Stimulated activated CD8-positive, alpha-beta memory T cell treated with anti-CD3 and anti-CD28 coated beads, Interleukin-15, amount 100 ng/mL, for 24 hours (primary cell): ENCODE data around the gene PHF21B.
"Not testable (repeated sequence)": the region's sequence is repeated elsewhere in the genome, so short reads cannot be mapped to it uniquely, and the experiment has no call there.

ENCODE experiments used
- DNase-seq: peaks from one replicate; pipeline ENCODE4 v3.0.0-alpha.2; 2020; ENCODE audit warnings: low read depth

The PHF21B gene

DNA sequence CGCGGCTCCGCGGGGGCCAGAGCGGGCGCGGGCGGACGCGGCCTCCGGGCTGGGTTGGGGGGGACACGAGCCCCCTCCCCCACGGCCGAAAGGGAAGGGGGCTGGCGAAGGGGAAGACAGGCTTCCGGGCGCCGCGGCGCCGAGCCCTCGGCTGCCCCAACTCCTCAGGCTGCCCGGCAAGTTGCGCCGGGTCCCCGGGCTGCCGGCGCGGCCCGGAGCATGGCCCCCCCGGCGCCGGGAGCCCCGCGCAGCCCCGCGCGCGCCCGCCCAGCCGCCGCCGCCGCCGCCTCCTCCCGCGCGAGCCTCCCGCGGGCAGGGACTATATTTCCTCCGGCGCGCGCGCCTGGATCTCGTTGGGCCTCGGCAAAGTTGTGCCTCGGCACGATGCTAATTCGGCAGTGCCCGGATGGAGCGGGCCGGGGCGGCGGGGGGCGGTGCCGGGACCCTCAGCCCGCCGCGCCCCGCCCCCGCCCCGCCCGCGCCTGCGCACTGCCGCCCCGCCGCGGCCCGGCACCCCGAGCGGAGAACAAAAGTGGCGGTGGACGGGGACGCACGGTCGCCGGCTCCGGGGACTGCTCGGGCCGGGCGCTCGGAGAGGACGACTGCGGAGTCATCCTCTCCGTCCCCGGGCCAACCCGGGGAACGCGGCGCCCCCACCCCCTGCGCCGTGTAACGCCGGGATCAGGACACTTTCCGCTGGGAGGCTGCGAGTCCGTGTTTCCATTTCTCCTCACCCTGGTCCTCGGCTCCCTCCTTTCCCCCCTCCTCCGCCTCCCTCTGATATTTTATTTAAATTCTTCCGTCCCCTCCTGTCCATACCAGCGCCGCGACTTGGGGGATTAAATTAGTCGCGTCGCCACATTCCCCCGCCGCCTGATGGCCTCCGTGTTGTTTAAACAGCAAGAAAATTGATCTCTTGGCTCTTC lies at the start of gene PHF21B:
Gene PHF21B (minus strand): TSS at position 400 of the 926 bp plus-strand sequence. CDS start 456 bp downstream, outside the sequence.
- DNase-seq: peak; percentile 21

- DNase-seq: no peak
These were observed 49.5 kb upstream of the PHF21B start for GRCh38 chr22:45059296-45059695.

DNA sequence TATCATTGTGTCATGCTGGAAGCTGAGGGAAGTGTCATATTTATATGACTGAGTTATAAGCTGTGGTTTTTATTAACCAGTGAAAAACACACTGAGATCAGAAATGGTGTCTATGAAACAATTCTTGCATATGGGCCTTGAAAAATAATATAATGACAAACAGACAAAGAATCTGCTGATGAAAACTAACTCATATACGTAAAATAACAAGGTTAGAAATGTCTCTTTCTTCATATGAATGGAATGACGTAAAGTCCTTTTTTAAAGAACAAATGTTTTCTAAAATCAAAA lies 48.8 kb upstream of the PHF21B start:
- DNase-seq: no peak

- no peak for DNase-seq
These were observed 46.1 kb upstream of the PHF21B start for GRCh38 chr22:45055936-45056335.

- no peak for DNase-seq
These were observed 43.8 kb upstream of the PHF21B start for GRCh38 chr22:45053571-45053970.

- DNase-seq: no peak
These were observed 43.3 kb upstream of the PHF21B start for GRCh38 chr22:45053094-45053493.

DNA sequence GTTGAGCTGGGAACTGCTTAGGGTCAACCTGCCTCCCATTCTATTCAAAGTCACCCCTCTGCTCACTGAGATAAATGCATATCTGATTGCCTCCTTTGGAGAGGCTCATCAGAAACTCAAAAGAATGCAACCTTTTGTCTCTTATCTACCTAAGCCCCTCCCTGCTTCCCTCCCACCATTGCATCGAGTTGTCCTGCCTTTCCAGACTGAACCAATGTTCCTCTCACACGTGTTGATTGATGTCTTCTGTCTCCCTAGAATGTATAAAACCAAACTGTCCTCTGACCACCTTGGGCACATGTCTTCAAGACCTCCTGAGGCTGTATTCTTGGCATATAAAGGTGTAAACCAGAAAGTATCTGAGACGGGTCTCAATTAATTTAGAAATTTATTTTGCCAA lies 42.9 kb upstream of the PHF21B start:
- not testable (repeated sequence) for DNase-seq

DNA sequence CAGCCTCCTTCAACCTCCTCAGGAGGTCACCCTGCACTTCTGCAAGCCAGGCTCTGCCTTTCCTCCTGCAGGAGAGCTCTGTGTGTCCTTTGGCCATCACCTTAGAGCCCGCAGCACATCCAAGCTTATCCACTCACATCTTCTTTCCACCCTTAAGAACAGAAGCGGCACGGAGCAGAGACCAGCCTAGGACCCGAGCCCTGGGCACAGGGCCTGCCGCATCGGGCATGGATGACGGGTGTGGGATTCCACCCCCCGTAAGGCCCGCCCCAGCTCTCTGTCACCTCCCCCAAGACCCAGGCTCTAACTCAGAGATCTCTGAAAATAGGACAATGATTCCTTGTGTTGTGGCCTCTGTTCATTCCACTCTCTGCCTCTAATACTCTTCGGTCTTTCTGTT lies 42.1 kb upstream of the PHF21B start:
- DNase-seq: no peak

DNA sequence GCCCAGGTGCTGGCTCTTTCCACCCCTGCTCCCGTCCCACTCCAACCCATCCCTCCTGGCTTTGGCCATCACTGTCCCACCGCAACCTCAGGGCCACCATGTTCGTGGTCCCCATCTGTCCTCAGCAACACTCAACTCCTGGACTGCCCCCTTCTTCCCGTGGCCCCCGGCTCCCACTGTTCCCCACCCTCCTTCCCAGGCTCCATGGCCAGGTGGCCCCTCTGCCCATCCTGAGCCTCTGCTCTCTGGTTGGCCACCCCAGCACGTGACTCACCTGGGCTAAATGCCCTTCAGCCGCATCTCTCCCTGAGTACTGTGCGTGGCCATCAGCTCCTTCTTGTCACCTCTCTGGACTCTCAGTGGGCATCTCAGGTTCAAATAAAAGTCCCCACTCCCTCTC lies 41.6 kb upstream of the PHF21B start:
- DNase-seq: no peak

DNA sequence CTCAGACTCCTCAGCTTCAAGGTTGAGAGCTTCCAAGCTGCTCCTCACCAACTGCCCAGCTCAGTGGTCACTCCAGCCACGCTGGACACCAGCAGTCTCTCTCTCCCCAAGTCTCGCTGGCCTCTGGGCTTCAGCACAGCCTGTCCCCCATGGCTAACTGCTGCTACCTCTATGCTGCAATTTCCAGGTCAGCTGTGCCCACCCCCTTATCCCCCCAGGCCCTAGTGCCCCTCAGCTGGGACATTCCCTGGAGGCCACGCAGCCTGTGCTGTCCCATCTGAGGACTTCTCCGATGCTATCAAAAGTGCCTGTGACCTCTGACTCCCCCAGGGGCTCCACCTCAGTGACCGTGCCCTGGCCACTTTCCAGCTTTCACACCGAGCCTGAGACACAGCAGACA lies 37.5 kb upstream of the PHF21B start:
- no peak for DNase-seq

DNA sequence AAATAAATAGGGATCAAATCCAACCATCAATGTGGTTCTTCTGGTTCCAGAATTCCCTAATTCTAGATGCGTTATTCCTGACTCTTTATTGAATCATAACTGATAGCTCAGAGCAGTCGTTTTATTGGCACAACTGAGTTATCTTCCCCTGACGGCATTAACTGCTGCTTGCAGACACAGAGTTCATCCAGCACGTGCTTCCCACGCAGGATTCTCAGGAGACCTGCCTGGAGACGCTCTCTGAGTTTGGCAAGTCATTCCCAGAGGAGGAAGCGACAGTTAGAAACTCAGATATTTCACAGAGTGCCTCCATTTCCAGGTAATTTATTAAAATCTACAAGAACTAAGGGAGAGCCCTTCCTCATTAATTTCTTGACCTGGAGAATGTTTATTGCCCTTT lies 35.4 kb upstream of the PHF21B start:
- DNase-seq: no peak

- DNase-seq: no peak
These were observed 32.5 kb upstream of the PHF21B start for GRCh38 chr22:45042263-45042662.

- DNase-seq: no peak
These were observed 29.3 kb upstream of the PHF21B start for GRCh38 chr22:45039133-45039532.

GRCh38 chr22:45036154-45036553 lies 26.3 kb upstream of the PHF21B start:
- no peak for DNase-seq

- DNase-seq: no peak
These were observed 25.0 kb upstream of the PHF21B start for GRCh38 chr22:45034821-45035220.

DNA sequence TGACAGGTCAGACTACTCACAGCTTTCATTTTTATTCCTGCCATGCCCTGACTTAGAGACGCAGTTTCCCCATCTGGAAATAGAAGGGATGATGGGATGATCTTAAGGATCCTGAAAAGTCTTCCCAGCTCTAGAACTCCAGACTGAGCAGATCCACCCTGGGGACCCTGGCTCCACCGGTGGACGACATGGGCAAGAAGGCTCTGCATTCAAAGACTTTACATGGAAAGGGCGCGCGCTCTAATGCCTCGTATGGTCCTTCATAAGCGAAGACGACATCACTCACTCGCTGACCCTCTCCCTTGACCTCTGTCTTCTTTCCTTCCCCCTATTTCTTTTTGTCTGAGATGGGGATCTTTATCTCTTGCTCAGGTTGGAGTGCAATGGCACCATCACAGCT lies 24.4 kb upstream of the PHF21B start:
- no peak for DNase-seq

DNA sequence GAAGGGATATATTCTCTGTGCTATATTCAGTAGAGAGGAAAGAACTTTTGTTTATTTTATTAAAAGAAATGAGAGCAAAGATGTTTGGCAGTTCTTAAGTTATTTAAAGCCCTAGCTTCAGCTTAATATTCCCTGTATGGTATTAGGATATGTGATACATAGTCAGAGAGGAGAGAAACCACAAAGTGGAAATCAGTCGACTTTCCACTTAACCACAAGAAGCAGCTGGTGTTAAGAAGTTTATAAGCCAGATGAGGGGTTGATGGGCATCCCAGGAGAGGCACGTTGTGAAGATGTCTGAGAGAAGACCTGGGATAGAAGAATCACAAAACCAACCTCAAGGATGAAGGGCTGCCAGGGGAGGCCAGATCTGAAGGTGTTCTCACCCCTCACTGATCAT lies 23.3 kb upstream of the PHF21B start:
- DNase-seq: no peak

DNA sequence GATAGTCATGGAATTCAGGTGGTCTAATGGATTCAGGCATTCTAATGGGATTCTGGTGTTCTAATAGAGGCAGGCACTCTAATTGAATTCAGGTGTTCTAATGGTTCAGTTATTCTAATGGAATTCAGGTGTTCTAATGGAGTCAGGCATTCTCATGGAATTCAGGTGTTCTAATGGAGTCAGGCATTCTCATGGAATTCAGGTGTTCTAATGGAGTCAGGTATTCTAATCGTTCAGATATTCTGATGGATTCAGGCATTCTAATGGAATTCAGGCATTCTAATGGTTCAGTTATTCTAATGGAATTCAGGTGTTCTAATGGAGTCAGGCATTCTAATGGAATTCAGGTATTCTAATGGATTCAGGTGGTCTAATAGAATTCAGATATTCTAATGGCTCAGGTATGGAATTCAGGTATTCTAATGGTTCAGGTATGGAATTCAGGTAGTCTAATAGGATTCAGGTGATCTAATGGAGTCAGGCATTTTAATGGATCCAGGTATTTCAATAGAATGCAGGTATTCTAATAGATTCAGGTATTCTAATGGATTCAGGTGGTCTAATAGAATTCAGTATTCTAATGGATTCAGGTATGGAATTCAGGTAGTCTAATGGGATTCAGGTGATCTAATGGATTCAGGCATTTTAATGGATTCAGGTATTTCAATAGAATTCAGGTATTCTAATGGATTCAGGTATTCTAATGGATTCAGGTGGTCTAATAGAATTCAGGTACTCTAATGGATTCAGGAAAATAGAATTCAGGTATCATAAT lies 22.0 kb upstream of the PHF21B start:
- no peak for DNase-seq

DNA sequence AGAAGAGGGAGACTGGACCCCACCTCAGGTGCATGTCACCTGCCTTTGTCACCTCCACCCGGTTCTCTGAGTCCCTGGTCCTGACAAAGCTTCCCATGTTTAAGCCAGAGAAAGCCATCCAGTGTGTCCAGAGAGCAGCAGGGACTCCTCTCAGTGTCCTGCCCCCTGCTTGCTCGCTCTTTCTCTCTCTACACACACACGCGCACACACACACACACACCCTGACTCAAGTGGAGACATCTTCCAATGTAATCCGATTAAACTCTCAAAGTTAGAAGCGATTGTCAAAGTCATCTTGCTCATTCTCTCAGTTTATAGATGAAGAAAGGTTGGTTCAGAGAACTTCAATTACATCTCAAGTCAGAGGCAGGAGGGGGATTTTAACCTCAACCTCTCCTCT lies 19.7 kb upstream of the PHF21B start:
- DNase-seq: no peak

DNA sequence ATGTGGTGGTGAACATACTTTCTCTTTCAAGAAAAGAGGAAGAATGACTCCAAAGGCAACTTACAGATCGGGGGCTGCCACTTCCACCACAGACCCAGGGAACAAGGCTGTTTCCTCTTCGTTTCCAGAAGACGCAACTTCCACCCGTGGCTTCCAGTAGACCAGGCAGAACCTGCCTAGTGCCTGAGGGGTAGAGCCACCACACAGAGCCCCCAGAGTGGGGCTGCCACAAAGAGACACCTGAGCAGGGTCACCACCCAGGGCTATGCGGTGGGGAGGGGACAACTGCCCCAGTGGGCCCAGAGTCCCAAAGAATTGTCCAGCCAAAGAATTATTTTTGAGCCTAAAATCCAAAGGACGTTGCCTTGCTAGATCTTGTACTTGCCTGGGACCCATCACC lies 16.7 kb upstream of the PHF21B start:
- DNase-seq: no peak

GRCh38 chr22:45023431-45023830 lies 13.6 kb upstream of the PHF21B start:
- DNase-seq: no peak

GRCh38 chr22:45019861-45020655 lies 10.3 kb upstream of the PHF21B start:
- DNase-seq: no peak

DNA sequence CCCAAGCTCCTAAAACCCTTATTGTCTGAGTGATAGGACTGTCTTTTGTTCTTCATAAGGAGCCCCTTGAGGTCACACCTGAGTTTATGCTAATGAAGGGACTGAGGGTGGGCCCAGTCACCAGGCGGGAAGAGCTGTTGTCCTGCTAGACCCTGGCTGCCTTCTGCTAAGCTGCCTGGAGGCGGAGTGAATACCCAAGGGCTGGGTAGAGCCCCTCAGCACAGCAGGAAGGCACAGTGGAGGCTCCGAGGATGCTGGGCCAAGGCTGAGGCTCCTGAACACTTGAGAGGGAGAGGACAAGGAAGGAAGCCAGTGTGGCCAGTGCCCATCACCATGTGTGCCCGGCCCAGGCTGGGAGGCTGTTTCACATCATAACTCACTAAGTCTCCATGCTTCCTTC lies 4.8 kb upstream of the PHF21B start:
- no peak for DNase-seq
